Gastroesophageal sphincter (tissue), 3 donors: Measurements from ENCODE around the gene S1PR2.

Experiments used
- EP300 ChIP-seq: sonication (generic); formaldehyde crosslinking; IDR thresholded peaks from one replicate; pipeline ENCODE4 v1.6.1; 2017; ENCODE audit warnings: antibody characterized with exemption, mild to moderate bottlenecking
- POLR2A ChIP-seq, 2 donors: fragments of 450-650 bp; IDR thresholded peaks; one replicate each; pipeline ENCODE4 v1.6.1; 2017; ENCODE audit warnings: antibody characterized with exemption in 2 of 2, mild to moderate bottlenecking in 2 of 2, moderate library complexity in 1 of 2
- TF ChIP-seq, protein P1 (sequence below), 4 experiments: fragments of 200-600 bp in 2 of 4; fragments of 450-650 bp in 2 of 4; sonication (generic) in 1 of 4; IDR thresholded peaks; one replicate each; pipeline ENCODE4 v1.5.1; 2017 to 2019; ENCODE audit warnings: antibody characterized with exemption in 4 of 4, mild to moderate bottlenecking in 2 of 4, moderate library complexity in 2 of 4

DNA sequence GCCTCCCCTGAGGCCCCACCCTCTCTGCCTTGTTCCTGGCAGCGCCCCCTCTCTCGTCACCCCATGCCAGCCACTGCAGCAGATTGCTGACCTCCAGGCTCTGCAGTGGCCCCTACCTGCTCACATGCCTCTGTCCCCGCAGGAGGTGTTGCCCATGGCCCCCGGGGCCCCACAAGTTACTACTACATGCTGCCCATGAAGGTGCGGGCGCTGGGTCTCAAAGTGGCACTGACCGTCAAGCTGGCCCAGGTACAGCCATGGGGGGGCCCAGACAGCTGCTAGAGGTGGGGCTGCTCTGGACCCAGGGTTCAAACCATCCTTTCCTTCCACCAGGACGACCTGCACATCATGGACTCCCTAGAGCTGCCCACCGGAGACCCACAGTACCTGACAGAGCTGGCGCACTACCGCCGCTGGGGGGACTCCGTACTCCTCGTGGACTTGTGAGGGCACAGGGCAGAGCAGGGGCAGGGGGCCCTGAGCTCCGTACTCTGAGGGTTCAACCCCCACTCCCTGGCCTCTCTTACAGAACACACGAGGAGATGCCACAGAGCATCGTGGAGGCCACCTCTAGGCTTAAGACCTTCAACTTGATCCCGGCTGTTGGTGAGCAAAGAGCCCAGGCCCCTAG, 27.1 kb upstream of the S1PR2 start:
- TF ChIP-seq, protein P1, sequence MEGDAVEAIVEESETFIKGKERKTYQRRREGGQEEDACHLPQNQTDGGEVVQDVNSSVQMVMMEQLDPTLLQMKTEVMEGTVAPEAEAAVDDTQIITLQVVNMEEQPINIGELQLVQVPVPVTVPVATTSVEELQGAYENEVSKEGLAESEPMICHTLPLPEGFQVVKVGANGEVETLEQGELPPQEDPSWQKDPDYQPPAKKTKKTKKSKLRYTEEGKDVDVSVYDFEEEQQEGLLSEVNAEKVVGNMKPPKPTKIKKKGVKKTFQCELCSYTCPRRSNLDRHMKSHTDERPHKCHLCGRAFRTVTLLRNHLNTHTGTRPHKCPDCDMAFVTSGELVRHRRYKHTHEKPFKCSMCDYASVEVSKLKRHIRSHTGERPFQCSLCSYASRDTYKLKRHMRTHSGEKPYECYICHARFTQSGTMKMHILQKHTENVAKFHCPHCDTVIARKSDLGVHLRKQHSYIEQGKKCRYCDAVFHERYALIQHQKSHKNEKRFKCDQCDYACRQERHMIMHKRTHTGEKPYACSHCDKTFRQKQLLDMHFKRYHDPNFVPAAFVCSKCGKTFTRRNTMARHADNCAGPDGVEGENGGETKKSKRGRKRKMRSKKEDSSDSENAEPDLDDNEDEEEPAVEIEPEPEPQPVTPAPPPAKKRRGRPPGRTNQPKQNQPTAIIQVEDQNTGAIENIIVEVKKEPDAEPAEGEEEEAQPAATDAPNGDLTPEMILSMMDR (IDR thresholded peaks at IDR 0.05) = no peak
- TF ChIP-seq POLR2A (IDR thresholded peaks at IDR 0.05) = no peak
- no peak for TF ChIP-seq EP300
